K562 (cell line): ENCODE measurements around the gene FLOT2. TPM values are rescaled to one million over a fixed set of nuclear protein-coding genes. Genes with fewer than 3 reads are reported as not detected.

Experiments
- ATAC-seq: fragments of 200-7000 bp; cut with Tn5 transposase; 3 replicates; pipeline ENCODE4 v1.9.1; 2020; ENCODE audit warnings: moderate library complexity
- BruUV-seq: library from RNA; stranded (reverse); fragments of 400-500 nt; replicated peaks from 2 replicates; lab custom pipeline; 2021; lab: Mats Ljungman, UMichigan
- CTCF ChIA-PET: fragments of 300-600 bp; formaldehyde crosslinking; extraction: SDS; loops from one replicate; lab custom pipeline; 2021; ENCODE audit warnings: low intra/inter-chr PET ratio; lab: Yijun Ruan, JAX
- POLR2A ChIA-PET: fragments of 300-600, 350-650 bp; sonication (Branson Sonifier 250); formaldehyde crosslinking; extraction: SDS; loops from one replicate; lab custom pipeline; 2021; ENCODE audit warnings: antibody characterized with exemption, inconsistent platforms; lab: Yijun Ruan, JAX
- DNase-seq, 4 experiments: peaks; one replicate each; pipeline versions ENCODE4 v3.0.0 to v3.0.0-alpha.2; 2011 to 2018; ENCODE audit warnings: low spot score in 3 of 4, mixed read lengths in 3 of 4; ENCODE audit errors: extremely low read depth in 1 of 4
- FAIRE-seq: peaks from 2 replicates; lab custom pipeline; 2011; peaks lifted over from hg19 to GRCh38; lab: Jason Lieb, UNC
- H2AFZ ChIP-seq: 2 replicates; pipeline ENCODE4 v1.6.0; 2011; ENCODE audit warnings: low read depth, low read length, control low read depth, inconsistent platforms
- H3K27ac ChIP-seq: fragments of 200-600 bp; 3 replicates; pipeline ENCODE4 v1.8.0; 2011; ENCODE audit warnings: low read depth, mild to moderate bottlenecking, control low read depth, inconsistent platforms, low read length, moderate library complexity, mixed read lengths; ENCODE audit errors: extremely low read depth
- H3K27me3 ChIP-seq, 2 experiments: fragments of 300-600 bp in 1 of 2; 2 replicates in 1 of 2; 3 replicates in 1 of 2; pipeline versions ENCODE4 v1.6.0 to v1.8.0; 2011; ENCODE audit warnings: inconsistent platforms in 2 of 2, low read length in 2 of 2, mild to moderate bottlenecking in 1 of 2, mixed read lengths in 1 of 2, moderate library complexity in 1 of 2; ENCODE audit not compliant: control insufficient read depth in 2 of 2, insufficient read depth in 2 of 2
- H3K36me3 ChIP-seq: fragments of 300-600 bp; 3 replicates; pipeline ENCODE4 v1.8.0; 2011; ENCODE audit warnings: mild to moderate bottlenecking, low read length, inconsistent platforms; ENCODE audit not compliant: control insufficient read depth, insufficient read depth
- H3K4me1 ChIP-seq, 2 experiments: fragments of 200-600 bp in 1 of 2; replicated peaks in 1 of 2; 2 replicates in 1 of 2; 3 replicates in 1 of 2; pipeline versions ENCODE4 v1.5.1 to v1.8.0; 2011; ENCODE audit warnings: inconsistent platforms in 2 of 2, low read length in 2 of 2, mild to moderate bottlenecking in 1 of 2, mixed read lengths in 1 of 2, moderate library complexity in 1 of 2; ENCODE audit not compliant: control insufficient read depth in 2 of 2, insufficient read depth in 2 of 2
- H3K4me2 ChIP-seq: 2 replicates; pipeline ENCODE4 v1.6.1; 2011; ENCODE audit warnings: low read length, control low read depth, inconsistent platforms, mixed read lengths; ENCODE audit not compliant: insufficient read depth
- H3K4me3 ChIP-seq: fragments of 200-600 bp; sonication (generic), shearing (Covaris generic); 2 replicates; pipeline ENCODE4 v1.5.1; 2016; ENCODE audit warnings: control low read depth, inconsistent platforms
- H3K79me2 ChIP-seq: fragments of 200-600 bp; 3 replicates; pipeline ENCODE4 v1.8.0; 2011; ENCODE audit warnings: low read length, inconsistent platforms; ENCODE audit not compliant: control insufficient read depth, insufficient read depth
- H3K9ac ChIP-seq, 2 experiments: 2 replicates each; pipeline versions ENCODE4 v1.6.0 to v1.6.1; 2011; ENCODE audit warnings: low read depth in 2 of 2, low read length in 2 of 2, control low read depth in 1 of 2, inconsistent platforms in 1 of 2, mild to moderate bottlenecking in 1 of 2, mixed read lengths in 1 of 2; ENCODE audit not compliant: insufficient read depth in 1 of 2
- H3K9me1 ChIP-seq: one replicate; pipeline ENCODE4 v1.6.0; 2011; ENCODE audit warnings: inconsistent platforms, mild to moderate bottlenecking, low read length, moderate library complexity; ENCODE audit not compliant: control insufficient read depth, insufficient read depth
- H3K9me3 ChIP-seq: replicated peaks from 2 replicates; pipeline ENCODE4 v1.5.1; 2011; ENCODE audit warnings: low read depth, low read length, inconsistent platforms; ENCODE audit not compliant: control insufficient read depth, insufficient read depth
- H4K20me1 ChIP-seq: replicated peaks from 2 replicates; pipeline ENCODE4 v1.6.1; 2011; ENCODE audit warnings: low read length, inconsistent platforms, mixed read lengths; ENCODE audit not compliant: control insufficient read depth, insufficient read depth
- BCLAF1 ChIP-seq, 2 experiments: fragments of 450-650 bp in 1 of 2; IDR thresholded peaks; 2 replicates each; pipeline ENCODE4 v1.6.1; 2011 to 2017; ENCODE audit warnings: low read depth in 2 of 2, antibody characterized with exemption in 1 of 2, borderline replicate concordance in 1 of 2, low read length in 1 of 2, mild to moderate bottlenecking in 1 of 2, mixed read lengths in 1 of 2; ENCODE audit not compliant: control insufficient read depth in 1 of 2
- BCOR ChIP-seq: fragments of 450-650 bp; IDR thresholded peaks from 2 replicates; pipeline ENCODE4 v1.6.1; 2016
- GTF2B ChIP-seq: IDR thresholded peaks from 2 replicates; pipeline ENCODE4 v1.6.1; 2011; ENCODE audit not compliant: insufficient read length; ENCODE audit errors: extremely low read depth
- KAT7 ChIP-seq: sonication (generic); formaldehyde crosslinking; IDR thresholded peaks from 2 replicates; pipeline ENCODE4 v1.8.0; 2022; ENCODE audit warnings: missing genetic modification reagents, mild to moderate bottlenecking, borderline replicate concordance
- RREB1 ChIP-seq: fragments of 250-450 bp; sonication (Bioruptor Pico); IDR thresholded peaks from 2 replicates; pipeline ENCODE4 v1.4.0; 2020
- SIN3B ChIP-seq: fragments of 450-650 bp; IDR thresholded peaks from 2 replicates; pipeline ENCODE4 v1.6.1; 2017; ENCODE audit warnings: low read depth, mild to moderate bottlenecking, moderate library complexity
- ZNF583 ChIP-seq: fragments of 250-450 bp; sonication (Bioruptor Pico); IDR thresholded peaks from 2 replicates; pipeline ENCODE4 v1.4.0; 2020
- WGBS: fragments of 100-300 bp; shearing (Covaris generic); methylation state at CpG from one replicate; pipeline ENCODE4 v1.1.6; 2016; ENCODE audit warnings: low coverage, mixed read lengths; ENCODE audit not compliant: insufficient coverage; ENCODE audit errors: missing lambda C conversion rate; 5-methylcytosine and 5-hydroxymethylcytosine counted together
- in situ Hi-C: fragments of 300-500 bp; cut with MboI; formaldehyde crosslinking; loops from 4 replicates; pipeline ENCODE4 v1.15.0; 2018; ENCODE audit warnings: inconsistent platforms, mixed read lengths
- intact Hi-C: fragments of 100-400 bp; cut with micrococcal nuclease; formaldehyde crosslinking; loops from 2 replicates; pipeline ENCODE4 v1.14.2; 2022
- polyA plus RNA-seq, 8 experiments: library from polyadenylated mRNA; depleted of rRNA in 4 of 8; stranded (reverse) in 5 of 8; unstranded in 3 of 8; fragments of >200 nt; fragmentation: Nextera tagmentation in 2 of 8; fragmentation: Illumina TruSeq in 1 of 8; extraction: Ambion mirVana in 2 of 8; extraction: Trizol in 1 of 8; gene quantifications; 2 replicates each; pipeline versions ENCODE4 v1.2.1 to v1.2.3, GENCODE V29; 2011 to 2014; ENCODE audit warnings: inconsistent platforms in 1 of 8, missing spikeins in 1 of 8
- total RNA-seq, 7 experiments: library from RNA; depleted of rRNA in 6 of 7; stranded (reverse); fragments of >200 nt in 6 of 7; fragmentation: Illumina TruSeq in 2 of 7; extraction: Trizol in 2 of 7; gene quantifications; 2 replicates each; pipeline versions ENCODE4 v1.2.1 to v1.2.3, GENCODE V29; 2011 to 2021; ENCODE audit warnings: low replicate concordance in 1 of 7

Gene FLOT2
- total and polyA plus RNA-seq, 9 of the 15 experiments (the other 6 are each of a cell fraction or from before 2014, with no cell fraction given), result 17.5 to 138 (median 41.7) TPM

GRCh38 chr17:28902819-28903545 is 5.4 kb upstream of the FLOT2 start, which contains the start of gene DHRS13:
Gene DHRS13, minus strand, starts transcription at chr17:28903079. Its CDS starts 135 bp downstream, at chr17:28902944.
- intact Hi-C loops (loop anchor here (2.0 to 10.0 kb wide), 6 partner anchors 41 to 308 kb away; partner anchors contain the start of genes PHF12, SPAG5 and TLCD1), in situ Hi-C loops (no loop called here)
- peaks cover 62% of the 10 kb centered on the region for H3K36me3 ChIP-seq
- peak within 1 kb of the TSS; percentile 85 for H3K27ac ChIP-seq
- peak; percentile 78 for FAIRE-seq
- H3K4me1 ChIP-seq, result peaks cover 69 to 72% of the 10 kb centered on the region in 2 experiments; a peak in 4 of 5 replicates
- H3K9me1 ChIP-seq, result no peaks in the 10 kb centered on the region
- CTCF ChIA-PET, result interaction anchor here (1.1 to 2.4 kb wide), 2 partner anchors 153 to 176 kb away, joined by 3 to 14 read pairs; partner anchors contain the start of gene TLCD1
- 0 out of 2 replicates have a peak, but pooled peaks cover 6% of the 10 kb centered on the region for H4K20me1 ChIP-seq
- WGBS, result 2% methylated on average over 51 of the region's 55 CpGs
- peaks cover 39% of the 10 kb centered on the region for H3K79me2 ChIP-seq
- peak within 1 kb of the TSS; percentile 89 for H2AFZ ChIP-seq
- H3K4me2 ChIP-seq, result peak within 1 kb of the TSS; percentile 92
- BruUV-seq, result no TSS peak
- H3K9me3 ChIP-seq, result no peaks in the 10 kb centered on the region
- peak; percentile 95 to 98 (median 96) for DNase-seq
- peak within 1 kb of the TSS; percentile 89 to 91 for H3K9ac ChIP-seq
- peak within 1 kb of the TSS; percentile 81 for H3K4me3 ChIP-seq
- POLR2A ChIA-PET, result interaction anchor here (0.6 to 2.4 kb wide), 4 partner anchors 28 to 176 kb away, joined by 3 to 9 read pairs (median 4); partner anchors contain the start of gene TLCD1
- H3K27me3 ChIP-seq, result no peaks in the 10 kb centered on the region
- ATAC-seq, result peak; percentile 88
- TF ChIP-seq BCOR, result 0 out of 2 replicates have a peak, but pooled peaks have one; percentile 14
- TF ChIP-seq GTF2B, result no peak
- TF ChIP-seq RREB1, result 0 out of 2 replicates have a peak, but pooled peaks have one; percentile 46
- TF ChIP-seq ZNF583 (CRISPR knock-in tag), result peak; percentile 43; the same call in 1 of the 2 replicates
- peak; percentile 69; the same call in 1 of the 2 replicates for TF ChIP-seq SIN3B
- TF ChIP-seq BCLAF1 (IDR thresholded peaks at IDR 0.05; ENCODE audit: borderline replicate concordance in 1 of 2, control insufficient read depth in 1 of 2, low read depth in 2 of 2, low read length in 1 of 2), result peak in 1 of 2 experiments; percentile 90; a peak in 1 of 4 replicates
- TF ChIP-seq KAT7 (CRISPR knock-in tag), result peak; percentile 95
